ENCODE data around the gene TRIM33. TPM values are rescaled to one million over a fixed set of nuclear protein-coding genes. Genes with fewer than 3 reads are reported as not detected.

The TRIM33 gene
- total and polyA plus RNA-seq, 8 donors: 8.6 to 19.1 (median 15.6) TPM

DNA sequence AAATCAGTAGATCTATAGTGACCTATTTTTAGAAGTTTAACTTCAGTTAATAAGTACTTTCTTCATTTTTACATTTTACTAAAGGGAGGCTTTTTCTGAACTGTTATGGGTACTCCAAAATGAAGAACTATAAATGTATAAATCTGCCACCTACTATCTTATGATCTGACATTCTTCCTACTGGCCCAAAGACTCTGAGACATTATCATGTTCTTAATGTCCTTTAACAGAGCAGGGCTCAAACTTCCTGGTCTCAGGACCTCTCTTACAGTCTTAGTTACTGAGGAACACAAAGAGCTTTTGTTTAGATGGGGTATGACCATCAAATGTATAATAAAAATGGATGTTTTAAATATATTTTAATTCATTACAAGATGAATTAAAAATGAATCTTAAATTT is 8.9 kb downstream of the TRIM33 start:
- no peak for FAIRE-seq
- DNase-seq: no peak
- H3K9me3 ChIP-seq: no peaks in the 10 kb centered on the region
- H3K27me3 ChIP-seq: no peaks in the 10 kb centered on the region
- TF ChIP-seq, protein P1, sequence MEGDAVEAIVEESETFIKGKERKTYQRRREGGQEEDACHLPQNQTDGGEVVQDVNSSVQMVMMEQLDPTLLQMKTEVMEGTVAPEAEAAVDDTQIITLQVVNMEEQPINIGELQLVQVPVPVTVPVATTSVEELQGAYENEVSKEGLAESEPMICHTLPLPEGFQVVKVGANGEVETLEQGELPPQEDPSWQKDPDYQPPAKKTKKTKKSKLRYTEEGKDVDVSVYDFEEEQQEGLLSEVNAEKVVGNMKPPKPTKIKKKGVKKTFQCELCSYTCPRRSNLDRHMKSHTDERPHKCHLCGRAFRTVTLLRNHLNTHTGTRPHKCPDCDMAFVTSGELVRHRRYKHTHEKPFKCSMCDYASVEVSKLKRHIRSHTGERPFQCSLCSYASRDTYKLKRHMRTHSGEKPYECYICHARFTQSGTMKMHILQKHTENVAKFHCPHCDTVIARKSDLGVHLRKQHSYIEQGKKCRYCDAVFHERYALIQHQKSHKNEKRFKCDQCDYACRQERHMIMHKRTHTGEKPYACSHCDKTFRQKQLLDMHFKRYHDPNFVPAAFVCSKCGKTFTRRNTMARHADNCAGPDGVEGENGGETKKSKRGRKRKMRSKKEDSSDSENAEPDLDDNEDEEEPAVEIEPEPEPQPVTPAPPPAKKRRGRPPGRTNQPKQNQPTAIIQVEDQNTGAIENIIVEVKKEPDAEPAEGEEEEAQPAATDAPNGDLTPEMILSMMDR (IDR thresholded peaks at IDR 0.05): no peak
- ATAC-seq: no peak
- H3K4me1 ChIP-seq: no peaks in the 10 kb centered on the region
- intact Hi-C loops (cut with DNase I): no loop called here
- H3K27ac ChIP-seq: no peak overlapping the region
- no peak overlapping the region for H3K4me3 ChIP-seq
- H3K36me3 ChIP-seq: no peaks in the 10 kb centered on the region

DNA sequence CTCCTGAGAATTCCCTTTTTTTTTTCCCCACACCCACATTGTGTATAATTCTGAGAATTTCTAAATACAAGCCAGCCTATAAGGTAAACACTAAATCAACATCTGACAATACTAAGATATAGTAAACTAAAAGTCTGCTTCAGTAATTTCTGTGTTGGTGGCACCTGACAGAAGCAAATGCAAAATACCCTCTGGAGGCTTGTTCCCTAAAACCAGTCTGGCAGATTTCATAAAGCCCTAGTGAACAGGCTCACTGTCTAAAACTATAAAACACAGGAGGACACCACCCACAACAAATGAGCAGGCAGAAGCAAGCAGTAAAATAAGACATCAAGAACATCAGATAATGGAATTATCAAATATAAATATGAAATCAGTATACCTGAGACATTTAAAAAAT is 11.5 kb downstream of the TRIM33 start:
- no peaks in the 10 kb centered on the region for H3K9me3 ChIP-seq

DNA sequence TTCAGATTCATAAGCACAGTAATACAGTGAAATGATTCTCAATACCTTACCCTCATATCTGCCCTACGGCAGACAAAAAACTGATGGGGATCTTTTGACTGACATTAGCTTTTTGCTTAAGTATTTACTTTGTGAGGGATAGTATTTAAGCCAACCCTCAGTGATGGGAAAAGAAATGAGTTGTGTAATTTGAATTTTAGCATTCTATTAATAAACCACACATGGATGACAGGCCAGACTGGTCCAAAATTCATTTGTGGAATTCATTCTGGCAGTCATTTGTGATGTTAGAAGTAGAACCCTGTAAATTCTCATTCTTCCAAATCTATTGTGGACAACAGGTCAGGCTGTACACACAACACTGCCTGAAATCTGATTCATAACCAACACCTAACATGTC is 14.9 kb downstream of the TRIM33 start:
- Histone ChIP-seq H3K36me3 (no peaks in the 10 kb centered on the region), H3K27me3 (no peaks in the 10 kb centered on the region), H3K4me3 (no peak overlapping the region), H3K4me1 (peaks cover 0 to 8% (median 5%) of the 10 kb centered on the region in 3 donors), H3K27ac (no peak overlapping the region), H3K9me3 (no peaks in the 10 kb centered on the region)
- intact Hi-C loops (cut with DNase I): no loop called here
- TF ChIP-seq, protein P1 (IDR thresholded peaks at IDR 0.05): no peak
- no peak for DNase-seq
- no peak for FAIRE-seq
- WGBS, 2 donors: 51 to 53% methylated on average over 1 of the region's 1 CpG
- no peak for ATAC-seq

More for the DNA sequence above, 11.5 kb downstream of the TRIM33 start:
- DNase-seq: no peak
- TF ChIP-seq, protein P1 (IDR thresholded peaks at IDR 0.05): no peak
- no peak for FAIRE-seq
- no peaks in the 10 kb centered on the region for H3K27me3 ChIP-seq
- no peak overlapping the region for H3K4me3 ChIP-seq
- ATAC-seq: no peak
- H3K4me1 ChIP-seq: peaks cover 0 to 8% (median 5%) of the 10 kb centered on the region in 3 donors
- H3K36me3 ChIP-seq: no peaks in the 10 kb centered on the region
- intact Hi-C loops (cut with DNase I): no loop called here
- no peak overlapping the region for H3K27ac ChIP-seq

DNA sequence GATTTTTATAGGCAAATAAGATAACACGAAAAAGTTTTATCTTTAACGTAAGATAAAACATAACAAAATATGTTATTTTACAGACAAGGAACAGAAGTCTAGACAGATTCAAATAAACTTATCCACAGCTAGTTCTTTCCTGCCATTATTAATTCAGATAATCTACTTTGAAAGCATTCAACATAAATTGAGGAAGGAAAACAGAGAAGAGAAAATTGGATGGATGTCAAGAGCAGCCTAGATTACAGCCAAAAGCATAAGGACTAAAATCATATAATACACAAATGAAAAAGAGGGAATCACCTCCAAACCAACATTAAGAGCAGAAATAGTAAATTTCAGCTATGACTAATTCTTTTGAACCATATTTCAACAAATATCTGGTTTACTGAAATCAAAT is 15.5 kb downstream of the TRIM33 start:
- H3K4me1 ChIP-seq: peaks cover 0 to 8% (median 5%) of the 10 kb centered on the region in 3 donors
- WGBS, 2 donors: 25 to 35% methylated on average over 2 of the region's 2 CpGs
- no peak overlapping the region for H3K4me3 ChIP-seq
- FAIRE-seq (no peak), DNase-seq (no peak), ATAC-seq (no peak)
- no peaks in the 10 kb centered on the region for H3K27me3 ChIP-seq
- TF ChIP-seq, protein P1 (IDR thresholded peaks at IDR 0.05): no peak
- H3K9me3 ChIP-seq: no peaks in the 10 kb centered on the region
- intact Hi-C loops (cut with DNase I): no loop called here
- no peak overlapping the region for H3K27ac ChIP-seq
- no peaks in the 10 kb centered on the region for H3K36me3 ChIP-seq

DNA sequence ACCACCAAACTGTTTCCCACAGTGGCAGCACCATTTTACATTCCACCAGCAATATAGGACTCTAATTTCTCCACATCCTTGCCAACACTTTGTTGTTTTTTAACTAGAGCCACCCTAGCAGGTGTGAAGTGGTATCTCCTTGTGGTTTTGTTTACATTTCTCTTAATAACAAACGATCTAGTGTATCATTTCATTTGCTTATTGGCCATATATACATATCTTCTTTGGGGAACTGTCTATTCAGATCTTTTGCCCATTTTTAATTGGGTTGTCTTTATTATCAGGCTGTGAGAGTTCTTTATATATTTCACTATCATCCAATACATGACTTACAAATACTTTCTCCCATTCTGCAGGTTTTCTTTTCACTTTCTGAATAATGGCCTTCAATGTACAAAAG is 18.0 kb downstream of the TRIM33 start:
- intact Hi-C loops (cut with DNase I): no loop called here
- no peak for FAIRE-seq
- WGBS, 2 donors: 24 to 39% methylated on average over 1 of the region's 1 CpG
- Histone ChIP-seq H3K4me1 (peaks cover 0 to 8% (median 5%) of the 10 kb centered on the region in 3 donors), H3K27me3 (no peaks in the 10 kb centered on the region), H3K4me3 (no peak overlapping the region), H3K36me3 (no peaks in the 10 kb centered on the region), H3K9me3 (no peaks in the 10 kb centered on the region), H3K27ac (no peak overlapping the region)
- DNase-seq: no peak
- TF ChIP-seq, protein P1 (IDR thresholded peaks at IDR 0.05): no peak
- ATAC-seq: no peak
